LHCN-M2 (cell line): ENCODE measurements around the gene EP300. TPM values are rescaled to one million over a fixed set of nuclear protein-coding genes. Genes with fewer than 3 reads are reported as not detected.

Experiments used
- DNase-seq: peaks from one replicate; pipeline ENCODE4 v3.0.0-alpha.2; 2012; ENCODE audit warnings: low read depth
- total RNA-seq: library from RNA; depleted of rRNA; stranded (reverse); fragments of >200 nt; gene quantifications from 2 replicates; pipeline ENCODE4 v1.2.3, GENCODE V29; 2014; rRNA removed

EP300 gene
- total RNA-seq, 1 experiment from 2014 or later: 24.0 TPM

- peak; percentile 94 for DNase-seq
Observed at GRCh38 chr22:41204992-41205900, 112.9 kb downstream of the EP300 start, which contains the start of gene L3MBTL2. TSS of gene L3MBTL2 (plus strand) at chr22:41205312. CDS start at chr22:41205363, 51 bp downstream.

- DNase-seq: no peak
Observed at GRCh38 chr22:41206719-41207118, 114.3 kb downstream of the EP300 start.

GRCh38 chr22:41215409-41215808, 123.0 kb downstream of the EP300 start:
- no peak for DNase-seq

- no peak for DNase-seq
Observed at GRCh38 chr22:41215926-41216325, 123.5 kb downstream of the EP300 start.

GRCh38 chr22:41216984-41217383, 124.6 kb downstream of the EP300 start:
- peak; percentile 51 for DNase-seq

- DNase-seq: peak; percentile 86
Observed at GRCh38 chr22:41217553-41218157, 125.3 kb downstream of the EP300 start.

GRCh38 chr22:41222846-41223507, 130.6 kb downstream of the EP300 start:
- no peak for DNase-seq

- no peak for DNase-seq
Observed at GRCh38 chr22:41223535-41223934, 131.1 kb downstream of the EP300 start.

- DNase-seq: no peak
Observed at GRCh38 chr22:41226723-41227655, 134.6 kb downstream of the EP300 start.

GRCh38 chr22:41229215-41229614, 136.8 kb downstream of the EP300 start:
- DNase-seq: no peak

Other genes starting within 250 kb of the EP300 start
- gene ST13, start 236.0 kb upstream of the EP300 start, total RNA-seq: 187 and 203 TPM in 2 replicates
- gene XPNPEP3, start 235.4 kb upstream of the EP300 start, total RNA-seq: 9.4 and 10.7 TPM in 2 replicates
- not detected in 2 replicates for gene DNAJB7, start 230.5 kb upstream of the EP300 start, total RNA-seq
- gene RBX1, start 141.2 kb upstream of the EP300 start, total RNA-seq: 53.3 and 87.0 TPM in 2 replicates
- 28.2 and 28.5 TPM in 2 replicates for gene L3MBTL2, start 112.7 kb downstream of the EP300 start, total RNA-seq
- gene CHADL, start 148.3 kb downstream of the EP300 start, total RNA-seq: 0.19 and 2.4 TPM in 2 replicates
- gene RANGAP1, start 193.6 kb downstream of the EP300 start, total RNA-seq: 110 and 135 TPM in 2 replicates
- 51.5 and 52.2 TPM in 2 replicates for gene ZC3H7B, start 208.9 kb downstream of the EP300 start, total RNA-seq